SK-MEL-5 (cell line): Measurements from ENCODE around the gene LRRC4B. TPM values are rescaled to one million over a fixed set of nuclear protein-coding genes. Genes with fewer than 3 reads are reported as not detected.
"Not testable (repeated sequence)": the region's sequence is repeated elsewhere in the genome, so short reads cannot be mapped to it uniquely, and the experiment has no call there.

ENCODE experiments used
- DNase-seq: peaks from one replicate; pipeline ENCODE4 v3.0.0-alpha.2; 2016; ENCODE audit warnings: low read depth, low spot score
- in situ Hi-C: cut with HindIII; loops from 2 replicates; pipeline ENCODE4 v1.10.0; 2016; ENCODE audit warnings: low sequenced_read_pairs, high pct_unique_total_duplicates, low pct_unique_long_range_greater_than_20kb
- total RNA-seq: library from RNA; depleted of rRNA; stranded (reverse); fragments of >200 nt; shearing (Covaris generic); gene quantifications from 2 replicates; pipeline ENCODE4 v1.2.3, GENCODE V29; 2014

The LRRC4B gene
- total RNA-seq, 1 experiment from 2014 or later, result 6.9 TPM

DNA sequence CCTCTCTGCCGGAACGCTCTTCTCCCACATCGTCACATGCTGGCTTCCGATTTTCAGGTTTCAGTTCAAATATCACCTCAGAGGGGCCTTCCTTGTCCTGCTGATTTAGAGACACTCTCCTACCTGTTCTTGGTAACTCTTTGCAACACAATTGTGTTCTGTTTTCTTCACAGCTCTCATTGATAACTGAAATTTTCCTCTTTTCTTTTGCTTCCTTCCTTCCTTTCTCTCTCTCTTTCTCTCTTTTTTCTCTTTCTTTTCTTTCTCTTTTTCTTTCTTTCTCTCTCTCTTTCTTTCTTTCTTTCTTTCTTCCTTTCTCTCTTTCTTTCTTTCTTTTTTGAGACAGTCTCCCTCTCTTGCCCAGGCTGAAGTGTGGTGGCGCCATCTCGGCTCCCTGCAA is 12.0 kb upstream of the LRRC4B start:
- DNase-seq, result no peak
- in situ Hi-C loops, result no loop called here

DNA sequence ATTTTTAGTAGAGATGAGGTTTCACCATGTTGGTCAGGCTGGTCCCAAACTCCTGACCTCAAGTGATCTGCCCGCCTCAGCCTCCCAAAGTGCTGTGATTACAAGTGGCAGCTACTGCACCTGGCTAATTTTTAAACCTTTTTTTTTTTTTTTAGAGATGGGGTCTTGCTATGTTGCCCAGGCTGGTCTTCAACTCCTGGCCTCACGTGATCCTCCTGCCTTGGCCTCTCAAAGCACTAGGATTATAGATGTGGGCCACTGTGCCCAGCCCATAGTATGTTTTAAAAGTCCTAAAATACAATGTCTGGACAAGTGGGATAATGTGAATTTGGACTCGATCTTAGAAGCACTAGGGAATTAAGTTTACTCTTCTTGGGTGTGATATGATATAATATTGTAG is 8.5 kb upstream of the LRRC4B start:
- DNase-seq, in situ Hi-C loops: not testable (repeated sequence)

DNA sequence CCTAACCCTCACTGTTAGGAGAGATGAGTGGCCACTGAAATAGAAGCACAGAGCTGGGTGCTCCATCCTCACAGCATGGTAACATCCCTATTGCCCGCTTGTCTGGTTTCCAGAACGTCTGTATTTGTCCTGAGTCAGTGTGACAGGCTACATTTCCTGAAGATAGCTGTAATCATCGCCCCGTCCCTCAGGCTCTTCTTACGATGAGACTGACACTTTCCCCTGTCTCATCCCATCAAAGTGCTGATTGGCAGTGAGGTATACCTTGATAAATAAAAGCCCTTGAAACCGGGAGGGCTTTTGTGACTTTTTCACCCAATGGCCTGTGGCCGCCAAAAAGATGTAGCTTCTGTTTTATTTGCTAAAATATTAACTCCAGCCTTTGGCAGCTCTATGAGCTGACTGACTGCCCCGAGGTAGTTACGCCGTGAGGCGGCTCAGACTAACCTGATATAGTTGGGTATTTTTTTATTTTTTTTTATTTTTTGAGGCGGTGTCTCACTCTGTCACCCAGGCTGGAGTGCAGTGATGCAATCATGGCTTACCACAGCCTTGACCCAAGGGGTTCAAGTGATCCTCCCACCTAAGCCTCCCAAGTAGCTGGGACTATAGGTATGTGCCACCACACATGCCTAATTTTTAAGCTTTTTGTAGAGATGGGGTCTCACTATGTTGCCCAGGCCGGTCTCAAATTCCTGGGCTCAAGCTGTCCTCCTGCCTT is 5.7 kb upstream of the LRRC4B start:
- in situ Hi-C loops, result no loop called here
- no peak for DNase-seq

DNA sequence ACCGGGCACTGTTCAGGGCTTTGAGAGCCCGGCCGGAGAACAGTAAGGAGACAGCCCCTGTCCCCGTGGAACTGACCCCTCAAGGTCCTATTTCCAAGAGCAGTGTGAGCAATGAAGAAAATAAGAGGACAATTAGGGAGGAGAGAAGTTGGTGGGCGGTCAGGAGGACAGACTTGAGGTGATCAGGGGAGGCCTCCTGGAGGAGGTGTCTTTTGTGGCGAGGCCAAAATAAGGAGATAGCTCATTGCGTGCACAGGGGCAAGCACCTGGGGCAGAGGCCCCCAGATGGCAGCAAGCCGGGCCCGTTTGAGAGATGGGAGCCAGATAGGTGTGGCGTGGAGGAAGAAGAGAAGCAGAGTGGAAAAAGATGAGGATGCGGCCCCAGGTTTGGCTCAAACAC is 2.8 kb upstream of the LRRC4B start:
- in situ Hi-C loops, result no loop called here
- DNase-seq, result no peak

DNA sequence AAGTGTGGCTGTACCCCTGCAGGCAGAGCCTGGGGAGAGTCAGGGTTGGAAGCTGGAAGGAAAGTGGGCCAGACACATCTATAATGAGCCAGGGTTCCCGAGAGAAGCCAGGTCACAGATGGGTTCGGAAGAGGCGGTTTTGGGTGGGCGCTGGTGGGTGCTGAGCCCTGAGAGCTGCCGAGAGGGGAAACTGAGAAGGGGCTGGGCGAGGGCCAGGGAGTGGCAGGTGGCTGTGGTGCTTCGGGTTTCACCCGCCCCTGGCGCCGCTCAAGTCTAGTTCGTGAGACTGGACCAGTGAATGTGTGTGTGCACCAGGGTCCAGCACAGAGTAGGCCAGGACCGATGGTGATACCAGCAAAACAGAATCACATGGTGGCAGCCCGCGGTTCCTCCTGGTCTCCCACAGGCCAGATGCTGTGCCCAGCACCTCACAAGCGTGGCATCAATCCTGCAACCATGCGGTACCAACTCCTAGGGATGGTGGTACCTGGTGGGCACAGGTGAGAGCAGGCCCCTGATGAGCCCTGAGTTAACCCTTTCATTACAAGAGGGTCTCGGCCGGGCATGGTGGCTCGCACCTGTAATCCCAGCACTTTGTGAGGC is 1.8 kb upstream of the LRRC4B start:
- in situ Hi-C loops, result no loop called here
- DNase-seq, result no peak

DNA sequence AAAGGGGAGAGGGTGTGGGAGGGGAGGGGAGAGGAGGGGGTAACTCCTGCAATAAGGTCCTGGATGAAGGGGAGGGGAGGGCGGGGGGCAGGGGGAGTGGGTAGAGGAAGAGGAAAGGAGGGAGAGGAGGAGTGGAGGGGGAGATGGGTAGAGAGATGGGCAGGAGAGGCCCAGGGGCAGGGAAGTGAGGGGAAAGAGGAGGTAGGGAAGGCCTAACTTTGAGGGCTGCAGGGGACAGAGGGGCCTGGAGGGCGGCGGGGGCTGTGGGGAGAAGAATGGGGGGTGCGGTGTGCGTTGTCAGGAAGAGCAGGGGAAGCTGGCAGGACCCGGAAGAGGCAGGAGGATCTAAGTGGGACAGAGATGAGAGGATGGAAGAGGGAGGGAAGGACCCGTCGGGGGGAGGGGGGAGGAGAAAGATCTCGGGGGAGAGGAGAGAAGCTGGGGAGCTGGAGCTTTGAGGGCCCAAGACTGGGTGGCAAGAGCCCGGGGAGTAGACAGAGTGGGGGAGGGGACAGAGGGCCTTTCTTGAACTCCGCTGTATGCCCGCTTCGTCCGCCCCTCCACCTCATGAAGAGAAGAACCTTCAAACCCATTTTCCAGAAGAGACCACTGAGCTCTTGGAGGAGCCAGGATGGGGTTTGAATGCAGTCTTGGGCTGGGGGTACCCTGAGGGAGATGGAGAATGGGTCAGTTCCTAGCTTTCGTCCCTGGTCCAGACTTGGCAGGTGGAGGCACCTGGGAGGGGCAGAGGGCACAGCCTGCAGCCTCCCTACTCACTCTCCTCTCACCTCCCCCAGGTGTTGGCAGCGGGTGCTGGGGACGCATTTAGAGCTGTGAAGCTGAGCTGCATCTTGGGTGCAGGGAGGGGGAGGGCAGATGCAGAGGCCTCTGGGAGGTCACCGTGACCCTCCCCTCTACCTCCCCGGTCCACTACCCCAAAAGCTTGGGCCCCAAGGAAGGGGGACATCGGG is 778 bp upstream of the LRRC4B start:
- no peak for DNase-seq
- in situ Hi-C loops, result no loop called here

DNA sequence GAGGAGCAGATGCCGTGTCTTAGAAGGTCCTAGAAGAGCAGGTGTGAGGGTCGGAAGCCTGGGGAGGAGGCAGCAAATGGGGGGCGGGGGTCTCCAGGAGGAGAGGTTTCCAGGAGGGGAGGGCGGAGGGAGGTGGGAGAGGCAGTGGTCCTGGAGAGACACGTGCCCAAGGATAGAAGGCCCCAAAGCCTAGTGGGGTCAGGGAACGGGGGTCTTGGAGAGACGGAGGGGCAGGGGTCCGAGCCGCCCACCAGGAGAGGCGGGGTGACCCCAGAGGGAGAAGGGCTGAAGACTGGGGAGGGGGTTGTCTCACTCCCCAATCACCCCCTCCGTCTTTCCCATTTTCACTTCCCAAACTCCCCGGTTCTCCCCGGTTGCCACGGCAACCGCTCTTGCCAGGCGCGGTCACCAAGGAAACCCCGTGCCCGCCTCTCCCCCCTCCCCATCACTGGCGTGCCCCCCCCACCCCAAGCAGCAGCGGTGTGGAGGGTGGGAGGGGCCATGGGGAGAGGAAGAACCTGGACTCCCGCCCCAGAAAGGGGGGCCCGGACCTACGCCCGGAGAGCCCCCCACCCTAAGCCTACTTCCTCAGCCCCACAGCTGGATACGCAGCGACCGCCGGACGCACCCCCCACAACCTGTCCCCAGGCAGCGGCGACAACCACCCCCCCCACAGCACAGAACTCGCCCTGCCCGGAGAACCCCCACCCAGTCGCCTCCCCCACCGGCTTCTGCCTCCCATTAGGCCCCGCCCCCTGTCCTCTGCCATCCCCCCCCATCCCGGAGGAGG is 988 bp downstream of the LRRC4B start:
- DNase-seq, result peak; percentile 32
- in situ Hi-C loops, result no loop called here

DNA sequence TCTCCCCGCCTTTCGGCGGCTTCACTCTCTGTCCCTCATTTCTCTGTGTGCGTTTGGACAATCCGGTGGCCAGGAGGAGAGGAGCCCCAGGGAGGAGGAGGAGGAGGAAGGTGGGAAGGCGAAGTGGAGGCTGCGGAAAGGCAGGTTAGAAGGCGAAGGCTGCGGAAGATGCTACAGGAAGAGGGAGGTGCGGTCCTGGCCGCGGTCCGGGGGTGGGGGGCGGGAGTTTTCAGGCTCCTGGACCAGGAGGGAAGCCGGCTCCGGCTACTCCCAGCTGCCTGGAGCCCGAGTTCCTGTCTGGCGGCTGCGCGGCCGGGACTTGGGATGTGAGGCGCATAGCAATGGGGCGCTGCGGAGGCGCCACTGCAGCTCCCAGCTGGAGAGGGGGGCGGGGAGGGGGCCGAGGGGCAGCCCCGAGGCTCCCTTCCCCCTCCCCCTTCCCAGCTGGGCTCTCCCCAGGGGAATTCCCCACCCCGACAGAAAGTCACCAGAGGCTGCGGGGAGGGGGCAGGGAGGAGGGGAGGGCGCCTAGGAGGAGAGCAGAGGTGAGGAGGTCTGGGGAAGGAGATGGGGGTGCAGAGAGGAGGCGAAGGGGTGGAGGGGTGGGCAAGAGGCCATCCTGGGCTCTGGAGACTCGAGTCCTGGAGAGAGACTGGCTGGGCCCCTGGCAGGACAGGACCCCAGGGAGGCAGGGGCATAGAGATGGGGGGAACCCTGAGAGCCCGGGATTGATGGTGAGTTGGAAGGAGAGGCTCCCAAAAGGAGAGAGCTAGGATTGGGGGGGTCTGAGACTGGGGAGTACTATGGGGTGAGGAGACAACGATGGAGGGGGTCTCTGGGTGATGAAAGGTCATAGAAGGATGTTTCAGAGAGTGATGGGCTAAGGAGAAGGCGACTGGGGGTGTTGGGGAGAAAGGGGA is 2.0 kb downstream of the LRRC4B start:
- no peak for DNase-seq
- in situ Hi-C loops, result no loop called here

DNA sequence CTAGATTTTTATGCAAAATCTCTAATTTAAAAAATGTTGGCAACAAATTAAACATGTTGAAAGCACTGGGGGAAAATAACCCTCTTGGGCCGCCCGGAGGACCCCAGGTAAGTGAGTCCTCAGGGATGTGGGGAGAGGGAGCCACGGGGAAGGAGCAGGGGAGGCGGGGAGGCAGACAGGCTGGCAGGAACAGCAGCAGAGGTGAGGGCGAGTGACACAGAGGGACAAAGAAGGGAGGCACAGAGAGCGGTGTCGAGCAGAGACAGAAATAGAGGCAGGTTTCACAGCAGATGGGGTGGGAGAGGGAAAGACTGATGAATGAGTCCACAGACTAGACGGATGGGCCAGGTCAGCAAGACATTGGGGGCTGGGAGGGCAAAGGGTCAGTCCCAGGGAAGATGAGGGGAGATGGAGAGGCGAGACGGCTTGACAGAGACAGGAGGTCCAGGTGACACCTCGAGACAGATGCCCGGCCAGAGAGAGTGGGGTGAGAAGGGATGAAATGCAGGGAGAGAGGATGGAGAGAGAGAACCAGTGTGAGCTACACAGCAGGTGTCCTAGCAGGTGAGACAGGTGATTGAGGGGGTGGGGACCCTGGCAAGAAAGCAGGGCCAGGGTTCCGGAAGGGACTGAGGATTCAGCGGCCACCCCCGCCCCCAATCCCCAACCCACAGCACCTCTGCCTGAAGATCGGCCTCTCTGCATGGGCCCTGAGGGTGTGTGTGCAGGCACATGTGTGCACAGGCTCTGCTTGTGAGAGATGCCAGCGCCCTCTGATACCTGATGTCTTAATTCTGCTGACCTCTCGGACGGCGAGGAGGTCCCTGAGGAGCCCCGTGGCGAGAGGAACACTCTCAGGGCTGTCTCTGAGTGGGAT is 3.8 kb downstream of the LRRC4B start:
- in situ Hi-C loops, result no loop called here
- no peak for DNase-seq

DNA sequence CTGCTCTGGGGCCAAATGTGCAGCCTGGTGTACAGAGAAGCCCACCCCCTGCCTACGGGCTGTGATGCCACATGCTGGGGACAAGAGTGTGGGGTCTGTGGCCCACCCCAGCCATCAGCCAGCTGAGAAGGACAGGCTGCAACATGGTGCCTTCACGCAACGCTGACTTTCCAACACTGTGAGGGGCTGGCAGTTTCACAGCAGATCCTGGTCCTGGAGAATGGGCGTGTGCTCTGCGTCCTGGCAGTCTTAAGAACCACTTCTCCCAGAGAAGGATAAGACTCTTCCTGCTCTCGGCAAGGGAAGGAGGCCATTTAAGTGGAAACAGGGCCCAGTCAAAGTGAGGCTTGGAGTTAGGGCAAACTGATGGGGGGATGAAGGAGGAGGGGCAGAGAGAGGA is 4.6 kb downstream of the LRRC4B start:
- in situ Hi-C loops, result no loop called here
- DNase-seq, result no peak

DNA sequence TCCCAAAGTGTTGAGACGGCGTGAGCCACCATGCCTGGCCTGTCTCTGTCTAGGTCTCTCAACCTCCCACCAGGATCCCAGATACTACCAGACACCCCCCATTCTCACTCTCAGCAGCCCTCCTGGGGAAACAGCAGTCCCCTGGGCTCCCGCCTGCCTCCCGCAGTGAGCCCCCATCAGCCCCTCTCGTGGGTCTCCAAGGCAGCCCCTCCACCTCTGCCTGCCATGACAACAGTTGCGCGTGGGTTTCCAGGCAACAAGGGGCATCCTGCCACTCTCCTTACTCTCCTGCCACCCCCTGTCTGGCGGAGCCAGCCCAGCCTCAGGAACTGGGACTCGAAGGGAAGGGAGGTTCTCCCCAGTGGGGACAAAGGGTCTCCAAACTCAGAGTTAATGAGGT is 5.2 kb downstream of the LRRC4B start:
- in situ Hi-C loops, result no loop called here
- DNase-seq, result no peak

DNA sequence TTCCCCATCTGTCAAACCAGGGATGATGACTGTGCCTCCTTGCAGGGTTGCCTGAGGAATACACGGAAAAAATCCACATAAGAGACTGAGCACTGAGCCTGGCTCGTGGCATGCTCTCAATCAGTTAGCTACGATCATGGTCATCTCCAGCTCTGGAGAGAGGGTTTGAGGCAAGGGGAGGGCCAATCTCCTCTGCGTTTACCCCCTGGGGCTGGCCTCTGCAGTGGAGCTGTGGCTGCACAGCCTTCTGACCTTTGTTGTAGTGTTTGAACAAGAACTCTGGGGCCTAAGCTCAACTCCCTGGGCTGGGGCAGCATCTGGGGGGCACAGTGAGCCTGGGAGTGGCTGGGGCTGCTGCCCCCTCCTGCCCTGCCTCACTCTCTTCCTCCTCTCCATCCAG is 5.9 kb downstream of the LRRC4B start:
- in situ Hi-C loops, result no loop called here
- DNase-seq, result no peak

DNA sequence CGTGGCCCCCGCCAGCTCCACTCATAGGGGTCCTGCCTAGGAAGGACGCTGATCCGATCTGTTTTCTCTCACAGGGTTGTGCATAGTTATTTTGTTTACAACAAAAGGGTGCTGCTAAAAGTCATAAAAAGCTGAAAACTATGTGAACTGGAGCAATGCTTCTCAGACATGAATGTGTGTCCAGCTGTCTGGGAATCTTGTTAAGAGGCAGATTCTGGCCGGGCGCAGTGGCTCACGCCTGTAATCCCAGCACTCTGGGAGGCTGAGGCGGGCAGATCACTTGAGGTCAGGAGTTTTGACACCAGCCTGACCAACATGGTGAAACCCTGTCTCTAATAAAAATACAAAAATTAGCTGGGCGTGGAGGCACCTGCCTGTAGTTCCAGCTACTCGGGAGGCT is 8.6 kb downstream of the LRRC4B start:
- no peak for DNase-seq
- in situ Hi-C loops, result no loop called here

DNA sequence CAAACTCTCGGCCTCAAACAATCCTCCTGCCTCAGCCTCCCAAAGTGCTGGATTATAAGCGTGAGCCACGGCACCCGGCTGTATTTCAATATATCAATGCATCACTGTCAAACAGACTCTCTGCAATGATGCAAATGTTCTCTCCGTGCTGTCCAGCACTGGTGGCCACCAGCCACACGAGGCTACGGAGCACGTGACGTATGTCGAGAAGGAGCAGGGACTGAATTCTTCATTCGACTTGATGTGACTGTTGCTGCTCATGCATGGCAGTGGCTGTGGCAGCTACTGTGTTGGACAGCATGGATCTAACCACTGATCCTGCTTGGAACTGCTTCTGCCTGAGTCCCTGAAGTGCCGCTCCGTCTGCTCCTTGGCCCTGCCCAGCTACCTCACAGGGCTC is 9.8 kb downstream of the LRRC4B start:
- no peak for DNase-seq
- in situ Hi-C loops, result no loop called here

DNA sequence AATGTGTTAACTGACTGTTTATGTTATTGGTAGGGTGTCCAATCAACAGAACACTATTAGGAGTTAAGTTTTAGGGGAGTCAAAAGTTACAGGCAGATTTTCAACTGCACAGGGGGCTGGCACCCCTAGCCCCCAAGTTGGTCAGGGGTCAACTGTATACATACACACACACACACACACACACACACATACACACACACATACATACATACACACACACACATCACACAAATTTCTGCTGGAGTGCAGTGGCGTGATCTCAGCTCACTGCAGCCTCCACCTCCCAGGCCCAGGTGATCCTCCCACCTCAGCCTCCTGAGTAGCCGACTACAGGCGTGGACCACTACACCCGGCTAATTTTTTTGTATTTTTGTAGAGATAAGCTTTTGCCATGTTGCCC is 10.2 kb downstream of the LRRC4B start:
- in situ Hi-C loops, result no loop called here
- no peak for DNase-seq

DNA sequence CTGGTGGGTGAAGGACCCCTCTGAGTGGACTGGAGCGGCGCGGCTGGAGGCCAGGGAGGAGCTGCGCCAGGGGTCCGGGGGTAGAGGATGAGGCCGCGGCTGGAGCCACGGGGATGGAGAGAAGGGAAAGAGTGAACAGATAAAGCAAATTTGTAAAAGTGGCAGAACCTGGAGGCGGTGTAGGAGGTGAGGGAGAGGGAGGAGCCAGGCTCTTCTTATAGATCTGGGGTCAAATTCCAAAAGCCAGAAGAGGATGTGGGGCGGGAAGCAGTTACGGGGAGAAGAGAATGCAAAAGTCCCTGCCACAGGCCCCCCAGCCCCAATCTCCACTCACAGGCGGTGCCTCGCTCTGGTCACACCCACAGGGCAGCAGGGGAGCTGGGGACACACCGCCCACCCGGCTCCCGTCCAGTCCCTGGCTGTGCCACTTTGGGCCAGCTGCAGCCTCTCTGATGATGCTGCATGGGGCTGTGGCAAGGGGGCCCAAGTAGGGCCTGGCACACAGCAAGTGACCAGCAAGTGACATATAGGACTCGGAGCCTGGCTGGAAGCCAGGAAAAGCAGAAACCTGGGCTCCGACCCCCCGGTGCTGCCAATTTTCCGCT is 11.1 kb downstream of the LRRC4B start:
- DNase-seq, result no peak
- in situ Hi-C loops, result no loop called here
